Thymus (tissue), 11 donors: ENCODE data around the gene GPR150. TPM values are rescaled to one million over a fixed set of nuclear protein-coding genes. Genes with fewer than 3 reads are reported as not detected.
A peak's percentile ranks its signal among the peaks of the same experiment; 100 is the strongest.
"Not testable (repeated sequence)": the region's sequence is repeated elsewhere in the genome, so short reads cannot be mapped to it uniquely, and the experiment has no call there.

Source experiments
- DNase-seq, 9 donors: peaks; one replicate each; pipeline ENCODE4 v3.0.0-alpha.2; 2013; ENCODE audit warnings: low spot score in 9 of 9, low read depth in 6 of 9, missing footprints in 1 of 9
- H3K27ac ChIP-seq, 2 donors: one replicate each; pipeline ENCODE4 v1.5.1; 2013; ENCODE audit warnings: control low read depth in 1 of 2, low read depth in 1 of 2, low read length in 1 of 2, mild to moderate bottlenecking in 1 of 2, moderate library complexity in 1 of 2
- H3K27me3 ChIP-seq, 2 donors: one replicate each; pipeline ENCODE4 v1.5.1; 2013; ENCODE audit warnings: low read length in 1 of 2; ENCODE audit not compliant: control insufficient read depth in 2 of 2, insufficient read depth in 1 of 2
- H3K36me3 ChIP-seq, 2 donors: one replicate each; pipeline ENCODE4 v1.5.1; 2013; ENCODE audit warnings: low read length in 1 of 2, mild to moderate bottlenecking in 1 of 2, moderate library complexity in 1 of 2; ENCODE audit not compliant: control insufficient read depth in 2 of 2, insufficient read depth in 2 of 2
- H3K4me1 ChIP-seq, 2 donors: one replicate each; pipeline ENCODE4 v1.5.1; 2013; ENCODE audit warnings: low read length in 2 of 2; ENCODE audit not compliant: control insufficient read depth in 2 of 2, insufficient read depth in 2 of 2
- H3K4me3 ChIP-seq, 2 donors: one replicate each; pipeline ENCODE4 v1.5.1; 2013; ENCODE audit warnings: low read length in 2 of 2, control low read depth in 1 of 2, mild to moderate bottlenecking in 1 of 2
- H3K9me3 ChIP-seq, 2 donors: one replicate each; pipeline ENCODE4 v1.5.1; 2013; ENCODE audit warnings: low read length in 1 of 2, mild to moderate bottlenecking in 1 of 2; ENCODE audit not compliant: control insufficient read depth in 2 of 2, insufficient read depth in 1 of 2
- WGBS: extraction: QIAGEN DNeasy Blood & Tissue Kit; methylation state at CpG from one replicate; pipeline ENCODE4 v1.1.7; 2013; 5-methylcytosine and 5-hydroxymethylcytosine counted together
- polyA plus RNA-seq: library from polyadenylated mRNA; stranded (reverse); fragments of 200-250 nt; gene quantifications from one replicate; pipeline ENCODE4 v1.2.3, GENCODE V29; 2013
- total RNA-seq: library from RNA; stranded (reverse); fragments of 120-200 nt; gene quantifications from one replicate; pipeline ENCODE4 v1.2.4, GENCODE V29; 2013
- donor health status: healthy.

GPR150 gene
- total and polyA plus RNA-seq, 2 donors = 0.19 to 0.89 TPM

DNA sequence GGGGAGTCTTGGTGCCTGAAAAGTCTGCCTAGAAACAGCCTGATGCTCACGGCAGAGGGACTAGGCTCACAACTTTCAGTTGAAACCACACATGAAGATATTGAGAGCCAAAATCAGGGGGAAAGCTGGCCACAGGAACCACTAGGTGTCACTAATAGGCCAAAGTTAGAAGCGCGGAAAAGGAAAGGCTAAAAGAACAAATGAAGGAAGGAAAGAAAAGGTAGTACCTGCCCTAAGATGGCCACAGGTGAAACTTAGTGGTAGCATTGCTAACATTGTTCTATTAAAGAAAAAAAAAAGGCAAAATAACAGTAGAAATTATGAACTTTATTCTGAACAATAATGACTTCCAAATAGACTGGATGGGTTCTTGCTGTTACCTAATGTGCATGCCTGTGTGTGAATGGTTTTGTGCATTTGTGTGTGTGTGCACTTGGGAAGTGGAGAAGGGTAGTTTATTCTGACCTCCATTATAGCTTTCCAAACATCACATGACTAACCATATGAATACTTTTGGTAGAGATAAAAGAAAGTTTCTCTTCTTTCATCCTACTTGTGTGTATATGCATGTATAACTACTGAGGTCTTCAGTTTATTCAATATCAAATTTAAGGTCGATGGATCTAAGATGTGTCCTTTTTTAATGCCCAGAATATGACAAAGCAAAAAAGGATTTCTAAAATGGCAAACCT is 24.6 kb downstream of the GPR150 start:
- DNase-seq = peak in 2 of 9 donors; percentile 64 to 79
- peaks cover 6 to 20% of the 10 kb centered on the region in 2 donors for H3K4me1 ChIP-seq
- no peaks in the 10 kb centered on the region for H3K27me3 ChIP-seq
- H3K4me3 ChIP-seq = no peak overlapping the region
- peaks cover 0 to 3% of the 10 kb centered on the region in 2 donors for H3K9me3 ChIP-seq
- no peaks in the 10 kb centered on the region for H3K36me3 ChIP-seq
- no peak overlapping the region for H3K27ac ChIP-seq
- WGBS = 23% methylated on average over 4 of the region's 4 CpGs

DNA sequence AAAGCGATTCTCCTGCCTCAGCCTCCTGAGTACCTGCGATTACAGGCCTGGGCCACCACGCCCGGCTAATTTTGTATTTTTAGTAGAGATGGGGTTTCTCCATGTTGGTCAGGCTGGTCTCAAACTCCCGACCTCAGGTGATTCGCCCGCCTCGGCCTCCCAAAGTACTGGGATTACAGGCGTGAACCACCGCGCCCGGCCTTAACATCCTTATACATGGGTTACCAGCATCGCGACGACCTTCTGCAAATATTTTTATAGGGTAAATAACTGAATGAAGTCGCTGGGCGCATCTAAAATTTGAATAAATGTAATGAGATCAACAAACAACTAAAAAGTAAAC is 26.3 kb downstream of the GPR150 start:
- H3K9me3 ChIP-seq, H3K27me3 ChIP-seq, H3K36me3 ChIP-seq, DNase-seq: not testable (repeated sequence)
- peak overlapping the region; percentile 63 to 73 for H3K4me3 ChIP-seq
- H3K4me1 ChIP-seq = peaks cover 6 to 20% of the 10 kb centered on the region in 2 donors
- WGBS = 93% methylated on average over 17 of the region's 17 CpGs
- peak overlapping the region; percentile 95 to 98 for H3K27ac ChIP-seq

- H3K4me1 ChIP-seq = peaks cover 6 to 20% of the 10 kb centered on the region in 2 donors
- no peaks in the 10 kb centered on the region for H3K27me3 ChIP-seq
- H3K9me3 ChIP-seq = peaks cover 0 to 3% of the 10 kb centered on the region in 2 donors
- H3K27ac ChIP-seq = peak within 1 kb of the TSS; percentile 95 to 98
- DNase-seq = peak; percentile 70 to 95 (median 86)
- 1% methylated on average over 60 of the region's 60 CpGs for WGBS
- peak within 1 kb of the TSS; percentile 63 to 73 for H3K4me3 ChIP-seq
- H3K36me3 ChIP-seq = no peaks in the 10 kb centered on the region
These were observed 26.9 kb downstream of the GPR150 start, which contains the start of gene RFESD for GRCh38 chr5:95646569-95647431. TSS of gene RFESD (plus strand) at chr5:95646777. CDS start at chr5:95652272, 5,495 bp downstream.

DNA sequence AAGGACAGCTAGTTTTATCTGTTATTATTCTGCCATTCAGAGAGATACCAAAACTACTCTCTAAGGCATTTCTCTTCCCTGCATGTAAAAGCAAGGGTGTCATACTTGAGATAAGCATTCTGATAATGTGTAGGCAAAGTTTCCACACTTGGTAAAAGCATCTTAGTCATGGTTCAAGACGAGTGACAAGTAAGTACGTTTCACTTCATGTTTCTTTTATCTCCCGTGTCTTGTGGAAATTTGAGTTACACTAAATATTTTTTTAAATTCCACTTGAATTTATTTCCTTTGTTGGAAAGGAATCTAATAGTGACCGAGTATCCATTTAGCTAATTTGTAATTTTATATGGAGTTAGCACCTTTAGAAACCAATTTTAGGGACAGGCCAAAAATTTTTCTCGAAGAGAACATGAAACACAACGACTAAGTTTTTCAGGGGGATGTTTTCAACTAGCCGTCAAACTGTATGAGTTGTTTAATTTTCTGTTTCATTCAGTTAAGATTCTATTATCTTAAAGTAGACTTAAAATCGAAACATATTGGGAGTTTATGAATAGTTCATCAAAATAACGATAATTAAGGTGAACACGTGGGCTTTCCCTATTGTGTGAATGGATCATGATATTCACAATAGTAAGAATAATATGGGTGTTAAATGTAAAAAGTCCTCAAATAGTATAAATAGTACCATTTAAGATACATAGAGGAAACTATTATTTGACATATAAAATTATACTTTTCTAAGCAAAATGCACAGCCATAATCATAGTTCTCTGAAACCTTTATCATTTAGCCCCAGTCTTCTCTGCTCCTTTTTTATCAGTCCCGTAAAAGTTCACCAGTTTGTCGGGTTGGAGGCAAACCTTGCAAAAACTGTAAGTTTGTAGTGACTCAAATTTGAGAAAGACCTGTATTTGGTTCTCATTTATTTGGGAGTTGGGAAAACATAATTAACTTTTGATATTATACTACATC is 28.3 kb downstream of the GPR150 start:
- peak in 2 of 9 donors; percentile 24 to 58 for DNase-seq
- 71% methylated on average over 12 of the region's 12 CpGs for WGBS
- Histone ChIP-seq H3K9me3 (peaks cover 0 to 3% of the 10 kb centered on the region in 2 donors), H3K27ac (peak overlapping the region in 1 of 2 donors; percentile 95), H3K27me3 (no peaks in the 10 kb centered on the region), H3K4me3 (no peak overlapping the region), H3K36me3 (peaks cover 3 to 4% of the 10 kb centered on the region in 2 donors), H3K4me1 (peaks cover 6 to 20% of the 10 kb centered on the region in 2 donors)

DNA sequence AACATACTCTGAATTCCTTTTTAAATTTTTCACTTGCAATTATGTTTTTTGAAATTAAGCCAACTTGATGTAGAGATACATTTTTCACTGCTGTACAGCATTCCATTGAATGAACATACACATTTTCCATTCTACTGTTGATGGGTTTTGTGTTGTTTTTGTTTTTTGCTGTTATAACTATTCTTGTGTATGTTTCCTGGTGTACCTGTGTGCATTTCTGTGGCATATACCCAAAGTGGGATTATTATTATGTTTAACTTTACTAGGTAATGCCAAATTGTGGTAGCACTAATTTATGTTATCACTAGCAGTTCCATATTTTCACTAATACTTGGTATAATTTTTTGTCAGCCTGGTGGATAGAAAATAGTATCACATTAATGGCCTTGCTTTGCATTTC is 29.4 kb downstream of the GPR150 start:
- no peak for DNase-seq
- Histone ChIP-seq H3K4me1 (peaks cover 4 to 17% of the 10 kb centered on the region in 2 donors), H3K27me3 (no peaks in the 10 kb centered on the region), H3K27ac (no peak overlapping the region), H3K4me3 (no peak overlapping the region), H3K9me3 (peaks cover 0 to 3% of the 10 kb centered on the region in 2 donors), H3K36me3 (peaks cover 4% of the 10 kb centered on the region in 2 donors)

- Histone ChIP-seq H3K4me3 (no peak overlapping the region), H3K27ac (no peak overlapping the region), H3K36me3 (peaks cover 4% of the 10 kb centered on the region in 2 donors), H3K9me3 (peaks cover 0 to 3% of the 10 kb centered on the region in 2 donors), H3K27me3 (no peaks in the 10 kb centered on the region), H3K4me1 (peaks cover 3 to 15% of the 10 kb centered on the region in 2 donors)
- no peak for DNase-seq
These were observed 30.1 kb downstream of the GPR150 start for GRCh38 chr5:95649842-95650620.

DNA sequence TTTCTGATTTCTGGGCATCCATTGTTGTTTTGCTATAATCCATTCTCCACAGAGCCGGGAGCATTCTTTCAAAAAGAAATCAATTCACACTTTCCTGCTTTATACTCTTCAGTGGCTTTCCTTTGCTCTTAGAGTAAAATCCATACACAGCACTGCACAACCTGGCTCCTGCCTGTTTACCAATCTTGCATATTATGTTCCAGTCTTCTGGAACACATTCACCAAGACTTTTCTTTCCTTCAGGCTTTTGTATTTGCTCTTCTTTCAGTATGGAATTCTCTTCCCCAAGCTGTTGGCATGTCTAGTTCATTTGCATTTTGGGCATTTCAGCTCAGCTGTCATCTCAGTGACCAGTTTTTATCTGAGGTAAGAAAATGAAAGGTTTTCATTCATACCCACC is 33.0 kb downstream of the GPR150 start:
- H3K9me3 ChIP-seq = no peaks in the 10 kb centered on the region
- peaks cover 4% of the 10 kb centered on the region in 2 donors for H3K36me3 ChIP-seq
- WGBS = 99% methylated on average over 1 of the region's 1 CpG
- no peak overlapping the region for H3K27ac ChIP-seq
- H3K4me1 ChIP-seq = peaks cover 3 to 5% of the 10 kb centered on the region in 2 donors
- H3K27me3 ChIP-seq = no peaks in the 10 kb centered on the region
- no peak for DNase-seq
- H3K4me3 ChIP-seq = no peak overlapping the region

DNA sequence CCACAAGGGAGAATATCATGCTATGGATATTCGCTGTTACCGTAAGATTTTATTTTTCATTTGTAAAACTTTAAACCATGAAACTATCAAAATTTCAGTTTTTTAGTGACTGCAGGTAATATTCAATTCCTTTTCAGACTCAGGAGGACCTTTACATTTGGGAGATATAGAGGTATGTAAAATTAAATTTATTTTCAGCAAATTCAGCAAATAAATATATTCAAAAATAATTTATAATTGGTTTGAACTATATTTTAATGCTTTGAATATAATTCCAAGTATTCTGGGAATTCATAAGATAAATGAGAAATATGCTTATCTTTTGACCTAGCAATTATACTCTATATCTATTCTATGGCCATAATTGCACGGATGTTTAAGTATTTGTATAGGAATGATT is 34.3 kb downstream of the GPR150 start:
- no peak for DNase-seq
- Histone ChIP-seq H3K9me3 (no peaks in the 10 kb centered on the region), H3K4me3 (no peak overlapping the region), H3K36me3 (peaks cover 4% of the 10 kb centered on the region in 2 donors), H3K4me1 (peaks cover 3 to 5% of the 10 kb centered on the region in 2 donors), H3K27me3 (no peaks in the 10 kb centered on the region), H3K27ac (no peak overlapping the region)
- WGBS = 98% methylated on average over 3 of the region's 3 CpGs
